ENCODE measurements around the gene MCC. TPM values are rescaled to one million over a fixed set of nuclear protein-coding genes. Genes with fewer than 3 reads are reported as not detected.

The MCC gene
- polyA plus RNA-seq, 1 donor = 33.2 TPM

DNA sequence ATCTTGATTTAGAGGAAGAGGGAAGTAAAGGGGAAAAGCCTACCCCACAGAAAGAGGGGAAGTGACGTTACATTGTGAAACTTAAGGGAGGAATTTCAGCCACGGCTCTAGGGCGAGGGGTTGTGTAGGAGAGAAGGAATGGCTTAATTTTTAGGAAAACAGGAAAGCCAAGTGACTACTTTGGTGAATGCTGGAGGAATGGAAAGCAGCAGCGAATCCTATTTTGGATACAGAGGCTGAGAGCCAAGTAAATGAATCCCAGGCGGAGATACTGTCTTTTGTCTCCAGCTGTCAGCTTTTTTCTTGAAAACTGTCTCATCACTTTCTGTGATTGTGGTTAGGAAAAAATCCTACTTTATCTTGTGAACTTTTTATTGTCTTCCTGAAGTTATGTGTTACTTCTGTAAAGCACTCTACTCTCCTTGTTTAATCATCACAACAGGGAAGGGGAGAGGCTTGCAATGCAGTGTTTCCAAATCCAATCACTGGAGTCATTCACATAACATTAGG, 241.8 kb downstream of the MCC start:
- DNase-seq = no peak

DNA sequence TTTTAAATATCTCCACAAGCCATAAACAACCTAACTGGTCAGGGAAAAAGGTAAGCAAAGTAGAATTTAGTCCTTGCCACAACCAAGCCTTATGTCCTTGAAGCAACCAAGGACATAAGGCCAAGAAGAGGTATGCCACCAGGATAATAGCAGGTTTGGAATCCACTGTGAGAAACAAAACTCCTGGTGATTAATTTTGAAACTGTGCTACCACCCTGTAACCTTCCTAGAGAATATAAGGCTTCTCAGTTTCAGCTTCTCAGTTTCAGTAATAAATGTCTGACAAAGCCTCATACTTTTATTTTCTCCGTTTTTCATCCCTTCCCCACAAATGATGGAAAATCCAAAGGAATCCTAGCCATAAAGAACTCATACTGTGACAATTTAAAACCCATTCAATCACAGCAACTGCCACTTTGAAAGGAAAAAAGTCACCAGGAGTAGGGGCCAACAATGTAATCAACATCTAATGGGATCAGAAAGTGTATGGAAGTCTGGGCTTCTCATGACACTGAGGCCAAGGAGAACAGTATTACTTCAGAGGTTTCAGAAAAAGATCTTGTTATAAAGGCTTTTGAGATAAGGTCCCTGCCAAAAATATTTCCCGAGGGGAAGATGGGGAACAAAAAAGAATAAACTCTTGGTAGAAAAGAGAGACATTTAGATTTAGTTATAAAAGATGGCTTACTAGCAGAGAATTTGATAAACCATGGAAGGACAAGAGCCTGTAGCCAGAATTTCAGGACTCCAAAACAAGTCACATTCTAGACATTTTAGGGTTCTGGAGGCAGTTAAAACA, 242.6 kb downstream of the MCC start:
- no peak for DNase-seq

- DNase-seq = no peak
These were observed 243.3 kb downstream of the MCC start for GRCh38 chr5:113244966-113245365.

GRCh38 chr5:113243349-113243664, 244.9 kb downstream of the MCC start:
- no peak for DNase-seq

DNA sequence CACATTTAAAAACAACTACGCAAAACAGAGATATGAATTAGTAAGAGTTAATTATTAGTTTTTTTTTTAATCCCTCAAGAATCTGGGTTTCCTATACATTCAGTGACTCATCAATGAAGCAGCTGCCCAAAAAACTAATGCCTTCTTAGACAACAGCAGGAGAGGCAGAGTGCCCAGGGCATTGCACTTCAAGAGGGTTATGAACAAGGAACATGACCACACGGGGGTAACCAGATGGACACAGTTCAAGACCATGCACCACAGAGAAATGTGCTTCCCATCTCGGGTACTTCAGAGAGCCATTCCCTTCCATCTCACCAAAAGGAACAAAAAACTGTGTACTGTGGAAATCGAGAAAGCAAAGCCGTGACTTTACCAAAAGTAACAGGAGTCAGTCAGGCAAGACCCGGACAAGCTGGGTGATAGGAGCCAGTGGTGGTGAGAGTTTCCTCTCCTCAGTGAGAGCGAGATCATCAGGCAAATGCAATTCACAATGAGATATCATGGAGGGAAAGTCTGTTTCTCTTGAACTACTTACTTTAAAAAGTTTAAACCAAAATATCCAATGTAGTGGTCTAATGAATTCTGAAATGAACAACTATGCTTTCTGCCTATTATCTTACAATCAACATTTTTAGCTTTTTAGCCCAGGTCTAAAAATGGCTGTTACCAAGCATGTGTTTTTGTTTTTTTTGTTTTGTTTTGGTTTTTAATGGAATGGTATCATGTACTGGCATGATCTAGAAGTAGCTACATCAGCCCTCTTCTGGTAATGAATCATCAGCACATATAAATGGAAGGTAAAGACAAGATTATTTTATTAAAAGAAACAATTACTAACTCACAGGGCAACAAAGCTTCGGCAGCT, 245.5 kb downstream of the MCC start:
- DNase-seq = no peak

- no peak for DNase-seq
These were observed 247.1 kb downstream of the MCC start for GRCh38 chr5:113240951-113241726.

DNA sequence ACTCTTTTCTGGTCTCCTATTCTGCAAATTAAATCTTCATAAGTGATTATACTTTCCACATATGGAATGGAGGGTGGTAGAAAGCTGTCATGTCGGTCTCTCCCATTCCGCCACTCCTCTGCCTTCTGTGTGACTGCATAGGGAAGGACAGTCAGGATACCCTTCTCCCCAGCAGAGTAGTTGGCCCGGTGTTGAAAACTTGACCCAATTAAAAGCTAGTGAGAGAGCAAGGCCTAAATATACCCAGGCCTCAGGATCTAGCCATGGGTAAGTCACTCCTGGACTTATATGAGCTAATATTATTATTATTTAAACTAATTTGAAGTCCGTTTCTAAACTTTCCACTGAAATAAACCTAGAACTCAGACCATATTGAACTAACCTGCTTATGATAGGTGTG, 248.2 kb downstream of the MCC start:
- no peak for DNase-seq

GRCh38 chr5:113237893-113238292, 250.4 kb downstream of the MCC start:
- no peak for DNase-seq

DNA sequence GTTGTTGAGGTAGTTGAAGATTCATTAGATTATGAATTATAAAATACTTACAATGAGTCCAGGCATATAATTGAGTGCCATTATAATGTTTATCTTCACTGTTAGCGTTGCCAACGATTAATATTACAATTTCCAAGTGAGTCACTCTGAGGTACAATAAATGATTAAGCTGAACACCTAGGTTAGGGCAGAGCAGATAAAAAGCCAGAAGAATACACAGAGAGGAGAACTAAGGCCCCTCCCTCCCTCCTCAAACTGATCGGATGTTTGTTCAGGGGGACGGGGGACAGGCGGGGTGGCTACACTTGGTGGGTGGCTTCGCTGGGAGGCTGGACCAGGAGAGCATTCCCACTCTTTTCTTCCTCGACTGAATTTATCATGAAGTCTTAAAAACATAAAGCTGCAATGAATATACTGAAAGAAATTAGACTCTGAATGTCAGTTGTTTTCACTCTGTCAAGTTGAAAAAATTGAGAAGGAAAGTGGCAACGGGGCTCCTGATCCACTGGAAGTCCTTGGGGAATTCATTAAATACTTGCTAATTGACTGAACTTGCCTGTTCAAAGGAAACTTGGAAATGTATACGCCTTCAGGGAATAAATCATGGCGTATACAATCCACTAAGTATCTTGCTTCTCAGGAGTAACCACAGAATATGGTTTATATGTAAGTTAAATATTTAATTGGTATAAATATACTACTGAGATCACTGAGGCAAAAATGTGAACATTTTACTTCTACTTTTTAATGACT, 251.5 kb downstream of the MCC start:
- DNase-seq = no peak

DNA sequence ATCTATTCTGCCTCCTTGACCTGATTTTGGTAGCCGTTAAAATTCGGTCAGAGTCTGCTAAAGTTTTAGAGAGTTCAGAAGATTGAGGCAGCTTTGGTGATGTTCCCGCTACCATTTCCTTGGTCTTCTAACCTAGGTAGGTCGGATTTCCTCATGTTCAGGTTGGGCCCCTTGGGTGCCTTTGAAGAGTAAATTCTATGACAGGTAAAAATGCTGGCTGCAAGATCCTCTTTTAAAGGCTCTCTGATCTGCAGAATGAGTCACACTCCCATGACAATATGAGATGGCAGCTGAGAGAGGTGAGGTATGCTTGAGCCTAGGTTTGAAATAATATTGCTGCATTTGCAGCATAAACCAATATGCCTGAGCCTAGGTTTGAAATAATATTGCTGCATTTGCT, 252.4 kb downstream of the MCC start:
- DNase-seq = no peak

- no peak for DNase-seq
These were observed 253.7 kb downstream of the MCC start for GRCh38 chr5:113234546-113234945.

DNA sequence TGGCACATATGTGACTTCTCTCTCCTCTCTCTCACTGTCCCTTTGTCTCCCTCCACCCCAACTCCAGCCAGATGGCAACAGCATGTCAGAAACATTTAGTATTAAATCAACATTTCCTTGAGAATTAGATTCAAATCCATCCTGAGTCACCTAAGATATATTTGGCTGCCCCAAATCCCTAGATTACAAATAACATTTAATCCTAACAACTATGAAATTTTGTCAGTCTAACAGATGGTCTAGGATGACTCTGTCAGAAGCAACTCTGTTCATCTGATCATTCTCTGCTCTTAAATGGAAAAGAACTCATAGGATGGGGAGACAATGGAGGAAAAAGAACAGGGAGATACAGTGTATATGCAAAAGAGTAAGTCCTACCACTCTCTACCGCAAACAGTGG, 254.6 kb downstream of the MCC start:
- no peak for DNase-seq

- no peak for DNase-seq
These were observed 255.6 kb downstream of the MCC start for GRCh38 chr5:113232667-113233066.

DNA sequence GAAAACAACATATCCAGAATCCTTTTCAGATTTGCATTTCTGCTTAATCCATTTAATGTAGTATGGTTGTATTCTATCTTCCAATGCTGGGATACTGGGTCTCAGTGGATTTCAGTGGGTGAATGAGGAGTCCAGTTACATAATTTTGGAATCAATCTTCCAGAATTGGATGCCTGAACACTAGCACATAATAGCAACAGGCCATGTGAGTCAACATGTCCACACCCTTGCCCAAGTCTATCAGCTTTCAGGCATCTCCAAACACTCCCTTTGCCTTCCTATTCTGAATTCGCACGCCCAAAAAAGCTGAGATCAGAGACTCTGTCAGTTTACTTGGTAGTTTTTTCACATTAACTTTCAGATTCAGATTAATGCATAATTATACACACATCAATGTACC, 256.0 kb downstream of the MCC start:
- no peak for DNase-seq

DNA sequence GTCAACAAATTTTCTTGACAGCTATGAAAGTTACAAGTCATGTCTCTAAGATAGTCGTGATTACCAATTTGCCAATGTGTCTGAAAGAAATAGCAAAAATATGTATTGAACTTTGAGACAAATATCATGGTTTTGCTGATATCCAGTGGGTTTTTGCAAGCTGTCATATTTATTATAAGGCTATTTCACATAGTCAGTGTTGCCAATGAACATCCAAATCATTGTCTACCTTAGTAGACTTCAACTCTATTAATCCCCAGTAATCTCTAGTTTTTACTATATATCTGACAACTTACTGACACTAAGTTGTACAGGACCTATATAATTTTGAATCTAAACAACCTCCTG, 256.6 kb downstream of the MCC start:
- no peak for DNase-seq

- no peak for DNase-seq
These were observed 257.3 kb downstream of the MCC start for GRCh38 chr5:113230711-113231652.

- DNase-seq = no peak
These were observed 260.5 kb downstream of the MCC start for GRCh38 chr5:113227798-113228197.

DNA sequence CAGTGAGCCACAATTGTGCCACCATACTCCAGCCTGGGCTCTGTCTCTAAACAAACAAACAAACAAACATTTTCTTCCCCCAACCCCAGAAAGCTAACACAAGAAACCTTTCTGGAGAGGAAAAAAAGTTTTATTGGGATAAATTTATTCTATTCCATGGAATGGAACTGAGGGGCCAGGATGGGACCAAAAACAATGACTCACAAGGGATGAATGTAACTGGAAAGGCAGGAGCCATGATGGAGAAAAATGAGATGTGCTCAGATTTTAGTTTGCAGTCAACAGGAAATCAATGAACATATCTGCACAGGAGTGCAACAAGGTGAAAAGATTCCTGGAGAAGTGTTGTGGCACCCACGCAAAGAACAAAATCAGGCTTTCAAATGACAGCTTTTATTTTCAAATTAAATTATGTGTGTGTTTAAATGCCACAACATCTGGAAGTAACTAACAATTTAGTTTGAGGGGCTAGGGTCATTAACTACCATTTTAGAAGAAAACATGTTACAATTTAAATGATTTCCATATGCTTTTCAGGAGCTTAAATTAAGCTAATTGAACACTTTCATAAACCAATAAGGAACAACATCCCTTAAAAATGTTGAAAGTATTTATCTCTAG, 262.0 kb downstream of the MCC start:
- DNase-seq = no peak

DNA sequence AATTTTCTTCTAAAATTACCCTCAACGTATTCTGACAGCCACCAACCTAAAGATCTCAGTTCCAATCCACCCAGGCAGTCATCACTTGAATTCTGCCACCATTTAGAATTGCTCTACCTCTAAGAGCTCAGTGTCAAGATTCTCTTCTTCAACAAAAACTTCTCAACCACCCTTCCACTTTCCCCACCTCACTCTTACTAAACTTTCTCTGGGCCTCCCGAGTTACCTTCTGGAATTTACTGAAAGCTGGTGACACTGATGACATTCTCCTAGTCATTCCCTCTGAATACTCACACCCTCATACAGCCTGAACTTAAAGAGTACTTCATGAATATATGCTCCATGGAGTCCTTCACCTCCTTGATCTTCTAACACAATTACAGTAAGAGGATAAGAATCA, 263.0 kb downstream of the MCC start:
- no peak for DNase-seq

- no peak for DNase-seq
These were observed 263.6 kb downstream of the MCC start for GRCh38 chr5:113224605-113225065.

Measured in left kidney (tissue), 2 donors.